HG02798 (cell line): Measurements from ENCODE around the gene TCEA2.
"Not testable (repeated sequence)": the region's sequence is repeated elsewhere in the genome, so short reads cannot be mapped to it uniquely, and the experiment has no call there.

Experiments used
- ATAC-seq: cut with Tn5 transposase; IDR thresholded peaks from one replicate; pipeline ENCODE4 v1.9.1; 2021; ENCODE audit warnings: mild to moderate bottlenecking; ENCODE audit not compliant: unreplicated experiment, poor library complexity

The TCEA2 gene

DNA sequence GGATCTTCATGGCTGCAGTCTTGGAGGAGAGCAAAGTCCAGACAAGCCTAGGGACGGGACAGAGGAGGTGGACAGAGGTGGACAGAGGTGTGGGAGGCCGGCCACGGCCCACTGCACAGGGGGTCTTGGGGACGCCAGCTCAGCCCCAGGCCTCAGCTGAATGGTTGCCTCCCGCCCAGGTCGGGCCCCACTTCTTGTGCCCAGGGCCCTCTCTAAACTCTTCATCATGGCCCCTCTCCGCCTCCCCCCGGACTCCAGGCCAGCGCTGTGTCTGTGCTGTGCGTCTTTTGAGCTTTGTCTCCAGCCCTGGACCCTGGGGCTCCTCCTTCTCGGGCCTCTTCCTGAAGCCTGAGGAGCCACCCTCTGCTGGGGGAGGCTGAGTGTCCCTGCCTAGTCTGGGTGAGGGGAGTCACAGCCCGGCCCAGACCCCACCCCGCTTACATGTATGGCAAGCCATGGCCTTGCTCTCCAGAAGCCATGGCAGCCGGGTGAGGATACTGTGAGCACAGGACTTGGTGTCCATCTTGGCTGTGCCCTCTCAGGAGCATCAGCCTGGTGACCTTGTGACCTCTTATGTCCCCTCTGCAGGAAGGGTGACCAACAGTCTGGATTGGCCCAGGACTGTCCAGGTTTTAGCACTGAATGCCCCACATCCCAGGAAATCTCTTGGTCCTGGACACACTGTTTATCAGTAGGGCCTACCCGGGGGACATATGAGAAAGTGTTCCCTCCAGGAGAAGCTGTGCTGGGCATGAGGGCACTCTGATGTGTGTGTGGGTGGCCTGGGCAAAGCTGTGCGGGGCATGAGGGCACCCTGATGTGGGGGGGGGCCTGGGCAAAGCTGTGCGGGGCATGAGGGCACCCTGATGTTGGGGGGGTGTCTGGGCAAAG is 53.8 kb downstream of the TCEA2 start:
- no peak for ATAC-seq

DNA sequence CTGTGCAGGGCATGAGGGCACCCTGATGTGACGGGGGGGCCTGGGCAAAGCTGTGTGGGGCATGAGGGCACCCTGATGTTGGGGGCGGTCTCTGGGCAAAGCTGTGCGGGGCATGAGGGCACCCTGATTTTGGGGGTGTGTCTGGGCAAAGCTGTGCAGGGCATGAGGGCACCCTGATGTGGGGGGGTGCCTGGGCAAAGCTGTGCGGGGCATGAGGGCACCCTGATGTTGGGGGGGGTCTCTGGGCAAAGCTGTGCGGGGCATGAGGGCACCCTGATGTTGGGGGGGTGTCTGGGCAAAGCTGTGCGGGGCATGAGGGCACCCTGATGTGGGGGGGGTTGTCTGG is 54.4 kb downstream of the TCEA2 start:
- not testable (repeated sequence) for ATAC-seq

DNA sequence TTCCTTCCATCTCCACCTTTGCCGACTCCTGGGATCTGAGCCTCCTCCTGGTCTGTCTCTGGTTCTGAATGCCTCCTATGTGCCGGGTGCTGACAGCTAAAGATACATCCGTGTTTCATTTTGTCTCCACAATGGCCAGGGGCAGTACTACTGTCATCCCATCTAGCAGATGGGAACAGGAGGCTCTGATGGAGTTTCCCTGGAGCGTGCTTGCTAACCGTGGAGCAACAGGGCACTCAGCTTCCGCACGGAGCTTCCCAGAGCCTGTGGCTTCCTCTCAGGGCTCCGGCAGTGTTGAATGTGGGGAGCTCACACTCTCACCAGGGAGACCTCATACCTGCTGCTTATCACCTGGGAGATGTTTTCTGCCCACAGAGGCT is 56.3 kb downstream of the TCEA2 start:
- no peak for ATAC-seq

DNA sequence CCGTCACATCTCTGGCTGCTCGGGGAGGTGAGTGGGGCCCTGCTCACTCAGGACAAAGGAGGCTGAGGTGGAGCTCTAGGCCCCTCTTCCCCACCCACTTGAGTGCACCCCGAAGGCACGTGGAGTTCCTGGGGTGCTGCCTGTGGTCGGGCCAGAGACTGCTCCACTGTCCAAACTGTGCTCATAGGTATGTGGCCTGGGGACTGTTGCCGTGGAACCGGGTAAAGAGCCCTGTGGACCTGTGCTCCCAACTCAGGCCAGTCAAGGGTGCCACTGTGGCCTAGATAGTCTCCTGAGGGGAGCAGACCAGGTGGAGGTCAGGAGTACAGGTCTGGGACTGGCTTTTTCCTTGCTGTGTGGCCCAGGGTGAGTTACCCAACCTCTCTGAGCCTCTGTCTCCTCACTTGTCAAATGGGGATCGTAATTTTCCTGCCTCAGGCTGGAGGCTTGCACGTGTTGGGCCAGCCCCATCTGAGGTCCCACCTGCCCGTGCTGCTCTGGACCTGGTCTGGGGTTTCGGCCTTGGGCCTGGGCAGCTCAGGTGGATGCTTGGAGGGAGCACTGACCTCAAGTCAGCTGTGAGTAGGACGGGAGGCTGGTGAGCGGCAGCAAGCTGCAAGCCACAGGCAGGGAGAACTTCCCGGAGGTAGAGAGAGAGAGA is 56.8 kb downstream of the TCEA2 start:
- no peak for ATAC-seq

DNA sequence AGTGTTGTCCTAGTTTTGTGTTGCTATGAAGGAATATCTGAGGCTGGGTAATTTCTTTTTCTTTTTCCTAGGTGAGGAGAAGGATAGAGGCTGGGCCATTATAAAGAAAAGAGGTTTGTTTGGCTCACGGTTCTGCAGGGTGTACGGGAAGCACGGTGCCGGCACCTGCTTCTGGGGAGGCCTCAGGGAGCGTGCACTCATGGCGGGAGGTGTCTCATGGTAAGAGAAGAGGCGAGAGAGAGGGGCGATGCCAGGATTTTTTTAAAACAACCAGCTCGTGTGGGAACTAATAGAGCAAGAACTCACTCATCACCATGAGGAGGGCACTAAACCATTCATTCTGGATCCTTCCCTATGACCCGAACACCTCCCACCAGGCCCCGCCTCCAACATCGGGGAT is 58.6 kb downstream of the TCEA2 start:
- no peak for ATAC-seq
